Activated CD8-positive, alpha-beta memory T cell treated with anti-CD3 and anti-CD28 coated beads, Interleukin-2, amount 50 U/mL, for 48 hours (primary cell): Measurements from ENCODE around the gene GCLC.
"Not testable (repeated sequence)": the region's sequence is repeated elsewhere in the genome, so short reads cannot be mapped to it uniquely, and the experiment has no call there.

ENCODE experiments used
- DNase-seq: peaks from one replicate; pipeline ENCODE4 v3.0.0-alpha.2; 2020

GCLC gene

DNA sequence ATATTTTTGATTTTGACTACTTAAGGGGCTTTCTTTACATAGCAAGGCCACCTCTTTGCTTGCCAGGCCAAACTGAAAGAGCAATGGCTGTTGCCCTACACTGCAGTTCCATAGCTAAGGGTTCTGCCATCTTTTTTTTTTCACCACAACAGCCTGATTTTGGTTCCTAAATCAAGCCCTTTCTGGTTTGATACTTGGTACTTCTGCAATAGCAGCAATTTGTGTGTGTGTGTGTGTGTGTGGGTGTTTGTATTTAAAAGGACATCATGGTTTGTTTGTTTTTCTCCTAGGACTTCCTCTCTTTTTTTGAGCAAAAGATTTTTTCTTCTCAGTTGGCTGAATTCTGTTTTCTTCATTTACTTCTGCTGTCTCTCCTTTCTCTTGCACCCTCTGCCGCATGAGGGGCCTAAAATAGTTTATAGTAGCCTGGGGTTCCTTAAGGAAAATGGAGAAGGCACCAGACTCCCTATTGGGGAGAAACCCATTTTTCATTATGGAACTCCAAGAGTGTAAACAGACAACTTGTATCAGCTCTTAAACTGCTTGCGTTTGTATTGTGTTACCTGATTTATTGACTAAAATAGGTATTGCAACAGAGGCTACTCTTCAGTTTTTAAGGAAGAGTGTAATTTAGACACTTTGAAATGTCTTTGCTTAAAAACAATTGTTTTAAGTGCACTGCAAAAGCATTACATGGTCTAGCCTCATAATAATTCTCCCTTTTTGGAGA lies 12.2 kb upstream of the GCLC start:
- DNase-seq: no peak

DNA sequence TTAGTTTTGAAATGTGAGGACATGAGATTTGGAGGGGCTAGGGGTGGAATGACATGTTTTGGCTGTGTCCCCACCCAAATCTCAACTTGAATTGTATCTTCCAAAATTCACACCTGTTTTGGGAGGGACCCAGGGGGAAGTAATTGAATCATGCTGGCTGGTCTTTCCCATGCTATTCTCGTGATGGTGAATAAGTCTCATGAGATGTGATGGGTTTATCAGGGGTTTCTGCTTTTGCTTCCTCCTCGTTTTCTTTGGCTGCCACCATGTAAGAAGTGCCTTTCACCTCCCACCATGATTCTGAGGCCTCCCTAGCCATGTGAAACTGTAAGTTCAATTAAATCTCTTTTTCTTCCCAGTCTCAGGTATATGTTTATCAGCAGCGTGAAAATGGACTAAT lies 8.7 kb upstream of the GCLC start:
- DNase-seq: not testable (repeated sequence)

DNA sequence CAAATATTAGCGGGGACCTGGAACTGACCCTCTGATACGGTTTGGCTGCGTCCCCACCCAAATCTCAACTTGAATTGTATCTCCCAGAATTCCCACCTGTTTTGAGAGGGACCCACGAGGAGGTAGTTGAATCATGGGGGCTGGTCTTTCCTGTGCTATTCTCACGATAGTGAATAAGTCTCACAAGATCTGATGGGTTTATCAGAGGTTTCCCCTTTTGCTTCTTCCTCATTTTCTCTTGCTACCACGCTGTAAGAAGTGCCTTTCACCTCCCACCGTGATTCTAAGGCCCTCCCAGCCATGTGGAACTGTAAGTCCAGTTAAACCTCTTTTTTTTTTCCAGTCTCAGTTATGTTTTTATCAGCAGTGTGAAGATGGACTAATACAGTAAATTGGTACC lies 6.8 kb upstream of the GCLC start:
- not testable (repeated sequence) for DNase-seq

DNA sequence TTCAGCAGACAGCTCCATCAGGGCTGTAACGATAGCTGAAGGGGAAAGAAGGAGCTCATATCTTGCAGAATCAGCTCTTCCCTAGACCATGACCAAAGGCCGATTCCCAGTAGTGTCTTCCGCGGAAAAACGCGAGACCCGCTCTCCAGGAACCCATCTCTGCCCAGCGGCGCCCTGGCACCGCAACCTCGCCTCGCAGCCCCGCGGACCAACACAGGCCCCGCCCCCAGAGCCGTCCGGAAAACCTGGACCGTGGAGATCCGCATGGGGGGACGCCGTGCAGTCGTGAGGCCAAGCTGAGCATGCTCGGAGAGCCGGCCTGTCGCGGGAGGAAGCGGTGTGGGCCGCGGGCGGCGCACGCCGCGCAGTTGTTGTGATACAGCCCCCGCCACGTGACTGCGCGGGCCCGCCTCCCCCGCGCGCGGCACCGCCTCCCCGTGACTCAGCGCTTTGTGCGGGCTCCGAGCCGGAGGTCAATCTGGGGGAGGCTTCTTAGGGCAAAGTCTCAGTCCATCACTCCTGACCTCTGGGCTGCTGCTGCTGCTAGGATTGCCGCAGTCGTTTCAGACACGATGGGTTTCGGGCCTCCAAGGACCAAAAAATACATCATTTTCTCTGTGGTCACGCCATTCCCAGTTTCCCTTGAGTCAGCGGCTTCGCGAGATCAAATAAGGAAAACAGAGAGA lies 3.1 kb upstream of the GCLC start:
- peak; percentile 93 for DNase-seq

DNA sequence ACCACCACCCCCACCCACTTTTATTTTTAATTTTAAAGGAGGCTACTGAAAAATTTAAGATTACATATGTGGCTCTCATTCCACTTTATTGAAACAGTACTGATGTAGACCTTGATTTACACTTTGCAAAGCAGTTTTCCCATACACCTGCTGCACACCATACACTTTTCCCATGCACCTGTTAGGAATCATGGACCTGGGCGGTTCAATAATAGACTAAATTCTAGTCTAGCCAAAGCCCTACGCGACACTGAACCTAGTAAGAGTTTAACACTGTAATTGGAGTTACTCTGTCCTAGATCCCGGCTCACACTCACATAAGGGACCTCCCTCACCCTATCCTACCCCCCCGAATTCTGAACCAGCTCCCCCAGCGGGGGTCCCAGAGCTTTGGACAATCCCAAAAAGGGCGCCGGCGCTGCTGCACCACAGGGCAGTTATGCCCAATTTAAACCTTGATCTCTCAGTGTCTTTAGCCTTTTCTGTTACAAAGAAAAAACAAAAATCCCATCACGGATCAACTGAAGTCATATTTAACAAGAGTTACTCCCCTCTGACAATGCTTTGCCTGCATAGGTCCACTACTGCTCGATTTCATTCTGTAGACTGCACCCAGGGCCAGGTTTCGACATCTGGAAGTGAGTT lies 2.4 kb upstream of the GCLC start:
- DNase-seq: no peak

DNA sequence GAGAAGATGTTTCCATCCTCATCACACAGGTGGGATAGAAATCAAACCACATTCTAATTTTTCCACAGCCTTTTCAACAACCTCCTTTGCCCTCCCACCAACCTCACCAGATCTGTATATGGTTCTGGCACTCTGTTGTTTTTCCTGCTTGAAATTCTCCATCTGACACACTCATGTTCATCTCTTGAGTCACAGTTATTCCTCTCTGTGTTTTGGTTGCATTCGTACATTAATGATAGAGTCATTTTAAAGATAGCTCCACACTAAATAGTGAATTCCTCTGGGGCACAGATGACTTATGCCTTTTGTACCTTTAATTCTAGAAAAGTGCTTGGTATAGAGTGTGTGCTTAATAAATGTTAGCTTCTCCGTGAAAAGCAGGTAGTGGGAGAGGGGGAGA lies 1.4 kb upstream of the GCLC start:
- no peak for DNase-seq

DNA sequence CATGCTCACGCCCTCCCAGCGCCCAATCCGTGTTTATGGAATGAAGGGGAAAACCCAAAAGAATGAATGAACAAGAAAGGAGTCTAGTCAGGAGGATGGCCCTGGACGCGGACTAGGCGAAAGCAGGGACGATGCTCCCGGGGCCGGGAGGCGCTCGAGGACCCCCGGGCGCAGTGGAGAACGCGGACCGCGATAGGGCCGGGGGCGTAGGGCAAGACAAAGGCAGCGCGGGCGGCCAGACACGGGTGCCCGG lies 758 bp downstream of the GCLC start:
- no peak for DNase-seq

DNA sequence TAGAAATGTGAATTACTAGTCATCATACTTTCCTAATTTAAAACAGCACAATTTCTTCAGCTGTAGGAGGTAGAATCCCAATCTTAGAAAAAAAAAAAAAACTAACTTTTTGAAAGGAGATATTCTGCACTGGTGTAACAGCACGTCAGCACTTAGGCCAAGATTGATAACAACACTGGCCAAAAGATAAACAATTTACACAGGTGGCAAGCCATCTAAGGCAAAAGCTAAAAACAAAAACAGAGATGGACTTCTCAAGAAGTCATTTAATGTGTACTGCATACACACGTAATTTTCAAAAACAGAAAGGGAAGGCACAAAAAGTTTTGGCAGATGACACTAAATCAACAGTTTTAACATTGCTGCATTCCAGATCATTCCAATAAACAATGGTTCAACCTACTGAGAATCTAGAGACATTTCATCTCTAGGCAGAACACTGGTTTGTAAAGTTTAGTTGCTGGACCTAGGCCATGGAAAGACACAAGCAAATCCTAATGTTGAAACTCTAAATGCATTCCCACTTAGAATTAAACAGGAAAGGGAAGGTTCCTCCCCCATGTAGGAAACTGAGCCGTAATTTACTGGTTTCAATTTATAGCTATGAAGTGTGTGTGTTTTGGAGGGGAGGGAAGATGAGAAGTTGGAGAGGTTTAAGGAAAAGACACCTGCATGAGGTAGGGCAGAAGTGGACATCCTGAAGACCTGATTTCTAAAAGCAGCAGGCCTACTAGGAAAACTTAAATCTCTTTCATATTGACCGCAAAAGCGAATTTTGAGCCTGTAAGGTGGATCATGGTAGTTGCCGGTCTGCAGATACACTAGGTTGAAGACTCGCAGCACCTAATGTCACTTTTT lies 1.3 kb downstream of the GCLC start:
- no peak for DNase-seq

DNA sequence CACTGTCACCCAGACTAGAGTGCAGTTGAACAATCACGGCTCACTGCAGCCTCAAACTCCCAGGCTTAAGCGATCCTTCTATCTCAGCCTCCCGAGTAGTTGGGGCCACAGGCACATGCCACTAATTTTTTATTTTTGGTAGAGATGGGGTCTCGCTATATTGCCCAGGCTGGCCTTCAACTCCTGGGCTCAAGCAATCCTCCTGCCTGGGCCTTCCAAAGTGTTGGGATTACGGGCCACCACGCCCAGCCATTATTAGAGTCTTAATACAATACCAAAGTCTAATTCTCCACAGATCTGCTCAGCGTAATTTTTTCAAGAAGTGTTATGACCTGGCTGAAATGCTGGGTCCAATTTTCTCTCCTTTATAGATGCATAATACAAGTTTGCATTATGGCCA lies 3.0 kb downstream of the GCLC start:
- DNase-seq: no peak

DNA sequence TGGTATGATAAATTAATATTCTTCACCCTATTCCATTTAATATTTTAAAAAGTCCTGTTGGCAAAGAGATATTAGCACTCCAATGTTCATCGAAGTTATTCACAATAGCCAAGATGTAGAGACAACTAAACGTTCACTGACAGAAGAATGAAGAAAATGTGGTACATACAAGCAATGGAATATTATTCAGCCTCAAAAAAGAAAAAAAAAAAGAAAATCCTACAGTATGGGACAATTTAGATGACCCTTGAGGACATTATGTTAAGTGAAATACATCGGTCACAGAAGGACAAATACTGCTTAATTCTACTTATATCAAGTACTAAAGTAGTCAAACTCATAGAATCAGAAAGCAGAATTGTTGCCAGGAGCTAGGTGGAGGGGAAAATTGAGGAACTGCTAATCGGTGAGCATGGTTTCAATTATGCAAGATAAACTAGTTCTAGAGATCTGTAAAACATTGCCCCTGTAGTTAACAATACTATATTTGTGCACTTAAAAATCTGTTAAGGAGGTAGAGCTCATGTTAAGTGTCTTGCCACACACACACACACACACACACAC lies 4.7 kb downstream of the GCLC start:
- DNase-seq: no peak

DNA sequence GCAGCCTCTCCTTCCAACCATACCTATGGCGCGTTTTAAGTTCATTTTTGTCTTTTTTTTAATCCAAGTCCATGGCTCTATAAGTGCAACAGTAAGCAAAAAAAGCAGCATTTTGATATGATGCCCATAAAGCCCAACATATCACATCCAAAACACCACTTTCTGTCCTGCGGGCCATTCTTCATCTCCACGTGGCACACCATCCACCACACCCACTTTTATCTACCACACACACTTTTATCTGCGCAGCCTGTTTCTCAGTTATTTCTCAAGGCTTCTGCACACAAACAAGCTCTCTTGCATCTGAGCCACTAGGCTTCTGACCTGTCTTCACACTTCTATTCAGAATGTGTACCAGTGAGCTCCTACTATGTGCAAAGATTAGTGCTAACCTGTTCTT lies 5.3 kb downstream of the GCLC start:
- DNase-seq: no peak

DNA sequence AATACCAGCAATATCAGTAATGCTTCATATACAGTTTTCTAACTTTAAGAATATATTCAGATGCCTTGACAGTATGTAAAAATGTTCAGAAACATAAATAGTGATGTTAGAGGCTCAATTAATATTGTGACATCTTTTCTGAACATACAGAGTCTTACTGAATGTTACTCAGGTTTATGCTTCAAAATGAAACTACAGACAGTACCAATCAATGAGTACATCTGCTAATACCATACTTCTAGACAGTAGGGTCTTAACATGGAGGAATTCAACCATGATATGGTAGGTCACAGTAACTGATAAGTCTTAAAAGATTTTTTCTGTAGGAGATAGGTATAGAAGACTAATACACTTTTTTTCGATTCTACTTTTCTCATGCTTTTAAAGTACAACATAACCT lies 8.3 kb downstream of the GCLC start:
- DNase-seq: no peak

DNA sequence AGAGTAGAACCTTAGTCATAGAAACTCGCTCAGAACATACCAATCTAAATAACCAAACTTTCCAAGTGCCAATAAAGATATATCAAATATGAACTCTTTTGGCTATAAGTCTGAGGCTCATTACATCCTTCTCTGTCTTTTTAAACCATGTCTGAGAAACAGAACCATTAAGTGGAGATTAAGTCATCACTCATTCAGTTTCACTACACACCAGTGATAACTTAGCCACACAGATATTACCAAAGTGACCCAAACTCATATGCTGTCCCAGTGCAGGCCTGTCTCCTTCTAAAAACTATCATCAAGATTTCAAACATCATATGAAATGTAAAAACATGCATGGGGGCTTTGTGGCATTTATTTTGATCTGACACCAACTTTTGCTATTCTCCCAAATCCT lies 12.0 kb downstream of the GCLC start:
- no peak for DNase-seq

DNA sequence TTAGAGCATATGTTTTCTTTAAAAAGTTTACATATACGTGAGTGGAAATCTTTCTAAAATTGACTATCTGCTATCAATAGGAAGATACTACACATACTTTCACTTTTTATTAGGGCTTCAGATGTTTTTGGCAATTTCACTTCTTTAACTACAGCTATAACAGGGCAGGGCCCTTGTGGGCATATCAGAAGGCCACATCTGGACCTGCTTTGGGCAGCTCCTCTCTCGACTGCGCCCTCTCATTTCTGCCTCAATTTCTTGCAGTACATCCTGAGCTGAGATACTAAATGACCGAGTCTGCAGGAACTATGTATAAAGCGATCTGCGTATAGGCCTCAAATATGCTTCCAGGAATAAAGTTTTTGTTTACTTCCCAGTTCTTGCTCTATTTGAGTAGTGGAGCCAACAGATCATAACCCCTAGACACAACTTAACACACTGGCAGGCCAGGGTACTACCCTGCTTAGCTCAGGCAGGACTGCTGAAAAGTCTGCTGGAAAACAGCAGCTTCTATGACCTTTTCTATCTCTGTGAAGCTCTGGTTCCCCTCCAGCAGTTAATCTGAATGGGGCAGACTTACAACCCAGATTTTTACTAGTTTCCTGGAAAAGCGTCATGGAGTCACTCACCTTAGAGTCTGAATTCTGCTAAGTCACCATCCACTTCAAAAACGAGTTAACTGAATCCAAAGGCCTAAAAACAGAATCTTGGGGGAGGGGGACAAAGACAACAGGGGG lies 12.7 kb downstream of the GCLC start:
- DNase-seq: no peak

DNA sequence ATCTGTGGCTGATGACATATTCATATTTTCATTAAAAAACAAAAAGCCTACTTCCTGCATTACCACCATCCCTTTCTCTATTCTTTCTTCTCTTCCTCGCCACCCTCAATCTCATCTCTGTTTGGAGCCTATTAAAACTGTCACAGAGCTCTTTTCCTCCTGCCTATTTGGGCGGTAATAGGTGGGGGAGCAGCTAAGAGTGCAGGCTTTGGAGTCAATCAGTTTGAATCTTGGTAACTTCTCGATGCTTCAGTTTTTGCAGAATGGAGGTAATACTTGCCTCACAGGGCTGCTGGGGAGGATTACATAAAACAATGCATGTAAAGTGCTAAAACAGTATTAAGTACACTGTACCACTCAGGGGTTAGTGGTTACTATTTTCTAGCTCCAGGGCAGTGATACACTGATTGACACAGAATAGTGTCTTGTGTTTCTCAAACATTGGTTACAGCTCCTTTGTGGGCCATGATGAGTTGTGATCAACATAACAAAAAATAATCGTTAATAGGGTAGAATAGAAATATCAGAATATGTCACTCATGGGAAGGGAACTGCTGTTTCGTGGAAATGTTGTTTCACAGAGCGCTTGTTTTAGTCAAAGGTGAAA lies 14.0 kb downstream of the GCLC start:
- DNase-seq: no peak

DNA sequence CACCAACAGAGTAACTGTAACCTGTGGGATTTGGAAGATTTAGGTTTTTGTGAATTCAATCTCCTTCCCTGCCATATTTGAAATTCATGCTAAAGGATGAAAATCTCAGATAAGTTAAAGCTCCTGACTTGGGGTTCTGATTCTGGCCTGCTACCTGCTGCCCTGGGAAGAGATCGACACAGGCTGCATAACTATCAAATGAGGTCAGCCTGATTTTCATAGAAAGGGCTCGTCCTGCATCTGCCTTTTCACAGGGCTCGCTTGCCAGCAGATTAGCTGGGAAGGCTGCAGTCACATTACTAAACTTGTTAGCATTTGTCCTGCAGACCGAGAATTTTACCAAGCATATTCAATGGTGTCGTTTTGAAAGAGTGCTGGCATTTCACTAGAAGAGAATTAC lies 14.6 kb downstream of the GCLC start:
- no peak for DNase-seq

DNA sequence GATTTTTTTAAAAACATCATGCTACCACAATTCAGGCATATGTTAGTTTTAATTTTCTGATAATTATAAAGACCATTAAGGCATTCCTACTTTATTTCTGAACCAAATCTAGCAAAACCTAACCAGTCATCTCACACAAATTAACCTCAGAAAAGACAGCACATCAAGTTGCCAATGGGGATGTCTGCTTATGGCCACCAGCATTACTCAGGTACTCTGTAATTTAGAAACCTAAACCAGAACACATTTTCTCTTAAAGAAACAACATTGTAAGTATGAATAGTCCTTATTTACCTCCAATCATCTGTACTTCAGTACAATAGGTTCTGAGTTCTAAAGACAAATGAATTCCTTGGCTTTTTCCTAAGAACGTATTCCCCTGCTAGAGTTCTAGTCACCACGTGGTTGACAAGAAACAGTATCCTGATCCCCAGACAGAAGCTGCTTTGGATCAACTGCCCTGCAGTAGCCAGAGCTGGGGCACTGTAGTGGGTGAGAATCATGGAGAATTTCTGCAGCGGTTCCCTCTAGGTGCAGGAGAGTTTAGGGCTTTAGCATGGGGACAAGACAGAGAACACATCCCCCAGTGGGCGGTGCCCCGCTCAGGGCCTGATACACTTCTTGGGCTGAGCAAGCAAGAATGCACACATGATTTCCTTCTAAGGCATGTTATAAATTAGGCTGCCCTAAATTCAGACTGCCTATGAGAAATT lies 15.4 kb downstream of the GCLC start:
- DNase-seq: no peak

DNA sequence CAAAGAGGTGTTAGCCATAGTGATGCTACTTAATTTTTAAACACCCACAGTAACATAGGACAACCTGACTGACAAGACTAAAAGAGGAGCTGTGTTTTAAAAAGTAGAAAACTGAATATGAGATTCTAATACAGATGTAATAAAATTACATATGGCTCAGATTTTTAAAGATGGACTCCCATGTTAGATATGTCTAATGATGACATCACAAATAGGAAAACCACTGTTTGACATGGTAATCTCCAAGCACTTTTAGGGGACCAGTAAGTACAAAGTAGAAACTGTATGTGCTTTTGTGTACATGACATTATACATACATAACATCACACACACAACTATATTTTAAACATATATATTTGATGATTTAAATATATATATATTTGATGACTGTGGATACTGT lies 16.8 kb downstream of the GCLC start:
- DNase-seq: no peak

DNA sequence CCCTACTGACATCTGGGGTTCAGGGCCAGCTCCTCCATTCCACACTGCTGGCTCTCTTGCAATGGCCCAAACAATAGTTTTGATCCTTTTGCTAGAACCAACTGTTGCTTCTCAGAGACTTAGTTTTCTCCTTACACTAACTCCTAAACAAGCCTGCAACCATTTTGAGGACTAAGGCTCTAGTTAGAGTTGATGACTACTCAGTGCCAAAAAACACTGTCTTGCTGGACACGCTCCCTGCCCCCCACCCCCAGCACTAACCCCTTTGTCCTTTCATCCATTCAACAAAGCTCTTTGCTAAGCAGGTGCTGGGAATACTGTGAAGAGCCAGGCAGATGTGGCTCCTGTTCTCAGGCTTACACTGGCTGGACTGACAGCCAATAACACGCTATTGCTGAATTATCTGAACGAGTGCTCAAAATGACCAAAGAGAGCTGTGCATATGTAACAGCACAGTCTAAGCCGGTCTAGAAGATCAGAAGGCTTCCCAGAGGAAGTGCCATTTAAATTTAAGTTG lies 17.6 kb downstream of the GCLC start:
- no peak for DNase-seq

DNA sequence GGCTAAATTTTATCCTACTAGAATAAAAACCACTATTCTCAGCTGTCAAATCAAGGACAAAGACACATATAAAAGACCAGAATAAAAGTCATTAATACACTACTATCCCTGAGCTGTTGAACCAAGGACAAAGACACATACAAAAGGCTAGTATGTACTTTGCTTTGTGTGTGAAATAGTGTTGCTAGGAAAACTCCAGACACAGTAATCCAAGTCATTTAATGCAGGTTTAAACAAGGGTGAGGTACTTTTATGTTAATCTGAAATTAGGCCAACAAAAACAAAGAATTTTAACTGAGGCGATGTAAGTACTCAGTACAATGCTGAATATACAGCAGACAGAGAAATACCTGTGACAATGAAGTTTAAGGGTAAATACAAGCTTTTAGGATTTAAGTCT lies 18.9 kb downstream of the GCLC start:
- DNase-seq: no peak

DNA sequence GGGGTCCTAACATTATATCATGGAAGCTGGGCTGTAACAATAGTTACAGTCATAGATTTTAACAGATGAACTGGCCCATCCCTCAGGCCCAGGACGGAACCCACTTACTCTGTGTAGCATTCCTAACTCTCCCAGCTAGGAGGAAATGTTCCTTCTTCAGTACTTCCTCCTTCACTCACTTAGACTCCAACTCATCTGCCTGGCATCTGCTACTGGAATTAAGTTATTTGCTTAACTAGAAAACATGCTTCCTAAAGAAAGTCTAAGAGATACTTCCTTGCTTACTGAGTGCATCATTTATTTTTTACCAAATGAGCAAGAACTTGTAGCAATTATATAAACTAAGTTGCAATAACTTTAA lies 20.5 kb downstream of the GCLC start:
- no peak for DNase-seq
